Measurements from ENCODE around the gene PIK3IP1. TPM values are rescaled to one million over a fixed set of nuclear protein-coding genes. Genes with fewer than 3 reads are reported as not detected.

Gene PIK3IP1
- total and polyA plus RNA-seq, 9 donors, result 10.8 to 48.9 (median 22.3) TPM

DNA sequence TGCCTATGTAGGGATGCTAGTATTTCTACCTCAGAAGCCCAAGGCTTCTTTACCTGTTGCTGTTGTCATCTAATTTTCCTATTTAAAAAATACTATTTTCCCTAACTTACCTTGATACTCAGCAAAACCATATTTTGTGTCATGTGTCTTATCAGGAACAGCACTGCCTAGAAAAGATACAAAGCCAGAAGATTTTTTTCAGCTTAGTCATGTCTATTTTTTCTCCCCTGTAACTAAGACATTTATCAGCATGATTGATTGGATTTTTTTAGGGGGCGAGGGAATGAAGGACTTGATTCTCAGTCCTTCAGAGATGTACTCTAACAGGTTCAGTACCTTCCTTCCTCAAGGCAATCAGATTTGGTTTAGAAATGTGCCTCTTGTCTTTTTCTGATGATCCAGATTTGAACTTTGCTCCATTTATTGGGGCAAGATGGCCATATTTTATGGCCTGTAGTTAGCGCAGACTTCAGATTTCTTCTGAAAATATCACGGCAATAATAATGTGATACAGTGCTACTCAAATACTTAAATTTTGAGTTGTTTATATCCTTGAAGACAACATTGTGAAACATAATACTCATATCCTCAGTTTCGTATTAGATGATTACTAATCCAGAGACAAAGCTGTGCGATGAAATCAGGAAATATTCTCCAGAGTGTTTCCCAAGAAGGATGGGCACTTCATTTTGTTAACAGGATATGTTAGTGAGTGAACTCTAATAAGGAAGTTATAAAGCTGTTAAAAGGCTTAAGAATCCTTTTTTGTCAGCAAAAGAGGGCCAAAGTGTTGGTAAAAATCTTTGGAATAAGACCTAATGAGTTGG, 3.8 kb upstream of the PIK3IP1 start:
- TF ChIP-seq, protein P1, sequence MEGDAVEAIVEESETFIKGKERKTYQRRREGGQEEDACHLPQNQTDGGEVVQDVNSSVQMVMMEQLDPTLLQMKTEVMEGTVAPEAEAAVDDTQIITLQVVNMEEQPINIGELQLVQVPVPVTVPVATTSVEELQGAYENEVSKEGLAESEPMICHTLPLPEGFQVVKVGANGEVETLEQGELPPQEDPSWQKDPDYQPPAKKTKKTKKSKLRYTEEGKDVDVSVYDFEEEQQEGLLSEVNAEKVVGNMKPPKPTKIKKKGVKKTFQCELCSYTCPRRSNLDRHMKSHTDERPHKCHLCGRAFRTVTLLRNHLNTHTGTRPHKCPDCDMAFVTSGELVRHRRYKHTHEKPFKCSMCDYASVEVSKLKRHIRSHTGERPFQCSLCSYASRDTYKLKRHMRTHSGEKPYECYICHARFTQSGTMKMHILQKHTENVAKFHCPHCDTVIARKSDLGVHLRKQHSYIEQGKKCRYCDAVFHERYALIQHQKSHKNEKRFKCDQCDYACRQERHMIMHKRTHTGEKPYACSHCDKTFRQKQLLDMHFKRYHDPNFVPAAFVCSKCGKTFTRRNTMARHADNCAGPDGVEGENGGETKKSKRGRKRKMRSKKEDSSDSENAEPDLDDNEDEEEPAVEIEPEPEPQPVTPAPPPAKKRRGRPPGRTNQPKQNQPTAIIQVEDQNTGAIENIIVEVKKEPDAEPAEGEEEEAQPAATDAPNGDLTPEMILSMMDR (IDR thresholded peaks at IDR 0.05), result no peak
- TF ChIP-seq EP300 (IDR thresholded peaks at IDR 0.05) (no peak), POLR2A (IDR thresholded peaks at IDR 0.05) (no peak)
- 26 to 30% (median 29%) methylated on average over 5 of the region's 5 CpGs for whole genome bisulfite sequencing, 3 donors

DNA sequence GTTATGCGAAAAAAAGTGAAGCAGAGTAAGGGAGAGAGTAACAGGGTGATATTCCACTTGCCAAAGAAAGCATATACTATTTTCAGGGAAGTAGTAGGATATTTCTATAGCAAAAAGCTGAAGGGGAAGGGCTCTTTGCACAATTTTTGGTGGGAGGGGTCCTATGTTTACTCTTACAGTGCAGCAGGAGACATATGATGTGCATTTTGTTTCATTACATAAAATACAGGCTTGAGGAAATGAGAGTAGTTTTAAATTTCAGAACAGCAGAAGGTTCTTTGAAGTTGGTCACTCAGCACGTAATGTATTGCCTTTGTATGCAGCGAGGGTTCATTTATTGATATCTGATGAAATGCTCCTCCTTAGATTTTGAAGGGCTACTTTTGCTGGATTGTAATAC, 3.1 kb upstream of the PIK3IP1 start:
- intact Hi-C loops (cut with DNase I), result no loop called here
- H3K9me3 ChIP-seq, result no peaks in the 10 kb centered on the region
- peaks cover 4% of the 10 kb centered on the region for H3K4me1 ChIP-seq (ENCODE audit: insufficient read depth)
- H3K27ac ChIP-seq, result peak overlapping the region; percentile 42 to 80
- TF ChIP-seq EP300 (IDR thresholded peaks at IDR 0.05) (no peak), POLR2A (IDR thresholded peaks at IDR 0.05) (no peak)
- TF ChIP-seq, protein P1 (IDR thresholded peaks at IDR 0.05), result no peak
- WGBS, 3 donors, result 72 to 85% (median 76%) methylated on average over 3 of the region's 3 CpGs
- DNase-seq, result no peak
- no peaks in the 10 kb centered on the region for H3K36me3 ChIP-seq
- H3K4me3 ChIP-seq, result no peak overlapping the region
- no peaks in the 10 kb centered on the region for H3K27me3 ChIP-seq

More for the DNA sequence above, 3.8 kb upstream of the PIK3IP1 start:
- no peak for DNase-seq
- intact Hi-C loops (cut with DNase I), result no loop called here
- H3K27ac ChIP-seq, result peak overlapping the region; percentile 42 to 80
- no peaks in the 10 kb centered on the region for H3K36me3 ChIP-seq
- no peaks in the 10 kb centered on the region for H3K9me3 ChIP-seq
- peaks cover 9% of the 10 kb centered on the region for H3K4me1 ChIP-seq (ENCODE audit: insufficient read depth)
- no peaks in the 10 kb centered on the region for H3K27me3 ChIP-seq
- no peak overlapping the region for H3K4me3 ChIP-seq

DNA sequence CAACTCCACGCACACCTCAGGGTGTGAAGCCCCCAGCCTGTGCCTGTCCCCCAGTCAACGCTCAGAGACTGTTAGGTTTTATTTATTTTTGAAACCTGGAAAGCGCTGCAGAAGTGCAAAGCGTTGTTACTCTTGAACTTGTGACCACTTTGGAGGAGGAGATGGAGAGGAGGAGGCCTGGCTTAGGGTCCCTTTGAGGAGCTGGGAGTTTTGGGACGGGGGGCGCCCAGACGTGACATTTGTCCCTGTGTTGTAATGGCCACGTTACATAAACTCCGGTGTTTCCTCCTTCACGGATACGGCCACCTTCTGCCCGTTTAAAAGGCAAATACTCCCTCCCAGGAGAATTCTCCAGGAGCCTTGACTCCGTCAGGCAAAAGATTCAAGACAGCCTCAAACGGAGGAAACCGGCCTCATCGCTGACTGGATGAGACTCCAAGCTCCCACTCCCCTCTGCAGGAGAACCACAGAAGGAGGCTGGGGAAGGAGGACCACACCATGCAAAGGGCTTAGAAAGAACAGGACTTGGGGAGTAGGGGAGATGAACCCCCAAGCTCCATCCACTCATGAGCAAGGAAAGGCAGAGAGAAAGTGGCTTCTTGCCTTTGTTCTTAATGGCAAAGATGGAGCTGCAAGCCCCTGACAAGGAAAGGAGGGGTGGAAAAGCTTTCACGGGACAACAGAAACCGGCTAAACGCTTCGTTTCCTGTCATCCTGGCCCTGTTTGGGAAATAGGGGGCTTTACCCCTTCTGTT, 630 bp downstream of the PIK3IP1 start:
- H3K9me3 ChIP-seq, result no peaks in the 10 kb centered on the region
- peak overlapping the region; percentile 51 for H3K4me3 ChIP-seq
- peak overlapping the region; percentile 76 to 91 for H3K27ac ChIP-seq
- no peaks in the 10 kb centered on the region for H3K27me3 ChIP-seq
- intact Hi-C loops (cut with DNase I), result no loop called here
- H3K4me1 ChIP-seq (ENCODE audit: insufficient read depth), result peaks cover 5% of the 10 kb centered on the region
- WGBS, 3 donors, result 0% methylated on average over 20 of the region's 20 CpGs
- no peaks in the 10 kb centered on the region for H3K36me3 ChIP-seq
- peak in 3 of 5 donors; percentile 34 to 49 (median 45) for DNase-seq
- TF ChIP-seq POLR2A (IDR thresholded peaks at IDR 0.05) (no peak), EP300 (IDR thresholded peaks at IDR 0.05) (no peak)
- TF ChIP-seq, protein P1 (IDR thresholded peaks at IDR 0.05), result no peak

DNA sequence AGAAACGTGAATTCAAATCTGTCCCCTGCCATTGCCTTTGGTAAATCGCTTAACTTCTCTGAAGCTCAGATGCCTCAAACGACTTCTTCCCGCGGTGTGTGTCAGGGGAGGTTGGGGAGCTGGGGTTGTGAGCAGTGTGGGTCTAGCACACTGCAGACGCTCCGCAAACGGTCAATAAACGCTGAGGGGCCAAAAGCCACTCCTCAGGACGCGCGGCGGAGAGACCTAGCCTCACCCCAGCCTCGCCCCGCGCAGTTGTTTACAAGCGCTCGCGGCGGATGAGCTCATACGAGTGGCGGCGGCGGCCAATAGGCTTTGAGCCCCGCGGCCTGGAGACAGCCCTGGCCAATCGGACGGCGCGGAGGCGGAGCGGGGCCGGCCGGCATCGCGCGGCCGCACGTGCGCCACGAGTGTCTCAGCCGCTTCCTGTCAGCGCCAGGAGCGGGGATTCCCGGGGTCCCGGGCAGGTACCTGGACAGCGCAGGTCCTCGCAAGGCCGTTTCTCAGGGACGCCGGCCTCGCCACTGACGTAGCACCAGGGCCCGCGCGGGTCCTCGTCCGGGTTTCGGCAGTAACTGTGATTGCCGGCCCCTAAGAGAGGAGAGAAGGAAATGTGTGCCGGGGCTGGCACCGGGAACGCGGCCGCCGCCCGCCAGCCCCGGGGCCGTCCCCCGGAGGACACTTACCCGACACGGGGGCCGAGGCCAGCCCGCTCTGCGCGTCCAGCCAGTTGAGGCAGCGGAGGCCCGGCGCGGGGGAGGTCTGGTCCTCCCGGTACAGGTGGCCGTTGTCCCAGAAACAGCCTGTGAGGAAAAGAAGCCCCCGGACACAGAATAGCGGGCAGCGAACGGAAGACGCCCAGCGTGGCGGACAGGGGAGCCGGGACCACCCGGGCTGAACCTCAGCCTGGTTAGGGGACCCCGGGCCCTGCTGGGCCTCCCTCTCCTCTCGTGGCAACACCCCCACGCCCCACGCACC, 1.5 kb downstream of the PIK3IP1 start:
- WGBS, 3 donors, result 0 to 1% (median 0%) methylated on average over 49 to 95 of the region's 95 CpGs
- H3K4me1 ChIP-seq (ENCODE audit: insufficient read depth), result peaks cover 5% of the 10 kb centered on the region

More for the DNA sequence above, 1.5 kb downstream of the PIK3IP1 start:
- H3K27me3 ChIP-seq, result no peaks in the 10 kb centered on the region
- H3K4me3 ChIP-seq, result peak overlapping the region; percentile 51
- intact Hi-C loops (cut with DNase I), result no loop called here
- H3K27ac ChIP-seq, result peak overlapping the region; percentile 76 to 91
- H3K9me3 ChIP-seq, result no peaks in the 10 kb centered on the region
- TF ChIP-seq POLR2A (IDR thresholded peaks at IDR 0.05) (peak; percentile 89), EP300 (IDR thresholded peaks at IDR 0.05) (no peak)
- H3K36me3 ChIP-seq, result no peaks in the 10 kb centered on the region
- DNase-seq, result peak; percentile 91 to 95 (median 92)
